Breast epithelium (tissue), 4 donors: ENCODE data around the gene NELL1. TPM values are rescaled to one million over a fixed set of nuclear protein-coding genes. Genes with fewer than 3 reads are reported as not detected.

ENCODE experiments used
- DNase-seq, 2 donors: peaks; one replicate each; pipeline ENCODE4 v3.0.0-alpha.2; 2019; ENCODE audit warnings: low spot score in 2 of 2
- H3K27ac ChIP-seq, 2 donors: fragments of 200-600 bp; sonication (generic) in 1 of 2; one replicate each; pipeline ENCODE4 v1.5.1; 2016 to 2019; ENCODE audit warnings: mild to moderate bottlenecking in 1 of 2
- H3K27me3 ChIP-seq, 2 donors: fragments of 200-600 bp; sonication (generic) in 1 of 2; one replicate each; pipeline versions ENCODE4 v1.5.1 to v1.6.0; 2017 to 2019; ENCODE audit warnings: control low read depth in 1 of 2, mild to moderate bottlenecking in 1 of 2
- H3K36me3 ChIP-seq: fragments of 200-600 bp; one replicate; pipeline ENCODE4 v1.5.1; 2019
- H3K4me1 ChIP-seq, 2 donors: fragments of 200-600 bp; sonication (generic); one replicate each; pipeline ENCODE4 v1.5.1; 2016 to 2019; ENCODE audit warnings: control low read depth in 1 of 2
- H3K4me3 ChIP-seq, 3 donors: fragments of 200-600 bp; sonication (generic); 1 replicate in 2 of 3; 2 replicates in 1 of 3; pipeline ENCODE4 v1.5.1; 2016 to 2019; ENCODE audit warnings: mild to moderate bottlenecking in 3 of 3, moderate library complexity in 2 of 3
- H3K9me3 ChIP-seq, 2 donors: fragments of 200-600 bp; sonication (generic) in 1 of 2; one replicate each; pipeline ENCODE4 v1.5.1; 2016 to 2019; ENCODE audit warnings: control low read depth in 1 of 2
- POLR2A ChIP-seq: fragments of 450-650 bp; IDR thresholded peaks from one replicate; pipeline ENCODE4 v1.6.1; 2016; ENCODE audit warnings: antibody characterized with exemption, mild to moderate bottlenecking, moderate library complexity
- POLR2AphosphoS5 ChIP-seq, 3 donors: sonication (generic); formaldehyde crosslinking; IDR thresholded peaks; one replicate each; pipeline ENCODE4 v1.6.1; 2017; ENCODE audit warnings: antibody characterized with exemption in 3 of 3
- intact Hi-C: fragments of 100-400 bp; cut with DNase I; formaldehyde crosslinking; loops from one replicate; pipeline ENCODE4 v1.15.1; 2023; ENCODE audit warnings: low total_unique reads
- total RNA-seq, 3 donors: library from RNA; depleted of rRNA; stranded (reverse); fragments of >200 nt; gene quantifications; one replicate each; pipeline ENCODE4 v1.1.0, GENCODE V29; 2016
- TF ChIP-seq, protein P1 (sequence below), 3 donors: fragments of 450-650 bp; IDR thresholded peaks; one replicate each; pipeline ENCODE4 v1.5.1; 2016 to 2017; ENCODE audit warnings: antibody characterized with exemption in 3 of 3, mild to moderate bottlenecking in 3 of 3, moderate library complexity in 3 of 3

NELL1 gene
- total RNA-seq, 3 donors from 2014 or later = 0.15 TPM; not detected in 2

DNA sequence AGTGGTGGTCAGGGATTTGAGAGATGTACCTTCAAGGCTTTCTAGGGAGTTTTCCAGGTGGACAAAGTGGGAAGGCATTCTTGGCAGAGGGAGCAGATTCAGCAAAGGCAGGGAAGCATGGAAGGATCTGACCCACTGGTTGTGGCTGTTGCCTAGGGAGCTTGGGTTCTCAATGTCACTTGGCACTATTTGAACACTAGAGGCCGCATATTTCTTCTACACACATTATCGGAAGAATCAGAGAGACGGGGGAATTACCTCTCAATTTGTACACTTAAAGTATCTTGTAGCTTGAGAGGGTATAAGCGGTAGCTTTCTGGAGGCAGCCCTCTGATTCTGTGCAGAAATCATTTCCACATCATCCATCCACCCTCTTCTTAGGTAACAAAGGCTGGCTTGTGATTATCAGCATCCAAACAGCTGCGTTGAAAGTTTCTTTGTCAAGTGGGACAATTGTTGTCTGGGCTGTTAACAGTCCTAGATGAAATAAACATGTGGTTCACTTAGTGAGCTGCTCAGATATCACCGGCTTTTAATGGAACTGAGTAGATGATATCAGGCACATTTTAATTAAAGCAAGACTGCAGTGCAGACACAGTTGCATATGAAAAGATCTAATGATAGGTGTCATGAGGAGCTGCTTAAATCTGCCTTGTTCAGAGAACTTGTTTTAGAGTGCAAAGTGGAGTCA is 2.6 kb downstream of the NELL1 start:
- no peak overlapping the region for H3K4me3 ChIP-seq
- peaks cover 3 to 64% of the 10 kb centered on the region in 2 donors for H3K27me3 ChIP-seq
- H3K9me3 ChIP-seq = peaks cover 0 to under 1% of the 10 kb centered on the region in 2 donors
- no peak overlapping the region for H3K27ac ChIP-seq
- intact Hi-C loops = no loop called here
- no peak for DNase-seq
- TF ChIP-seq, protein P1, sequence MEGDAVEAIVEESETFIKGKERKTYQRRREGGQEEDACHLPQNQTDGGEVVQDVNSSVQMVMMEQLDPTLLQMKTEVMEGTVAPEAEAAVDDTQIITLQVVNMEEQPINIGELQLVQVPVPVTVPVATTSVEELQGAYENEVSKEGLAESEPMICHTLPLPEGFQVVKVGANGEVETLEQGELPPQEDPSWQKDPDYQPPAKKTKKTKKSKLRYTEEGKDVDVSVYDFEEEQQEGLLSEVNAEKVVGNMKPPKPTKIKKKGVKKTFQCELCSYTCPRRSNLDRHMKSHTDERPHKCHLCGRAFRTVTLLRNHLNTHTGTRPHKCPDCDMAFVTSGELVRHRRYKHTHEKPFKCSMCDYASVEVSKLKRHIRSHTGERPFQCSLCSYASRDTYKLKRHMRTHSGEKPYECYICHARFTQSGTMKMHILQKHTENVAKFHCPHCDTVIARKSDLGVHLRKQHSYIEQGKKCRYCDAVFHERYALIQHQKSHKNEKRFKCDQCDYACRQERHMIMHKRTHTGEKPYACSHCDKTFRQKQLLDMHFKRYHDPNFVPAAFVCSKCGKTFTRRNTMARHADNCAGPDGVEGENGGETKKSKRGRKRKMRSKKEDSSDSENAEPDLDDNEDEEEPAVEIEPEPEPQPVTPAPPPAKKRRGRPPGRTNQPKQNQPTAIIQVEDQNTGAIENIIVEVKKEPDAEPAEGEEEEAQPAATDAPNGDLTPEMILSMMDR (IDR thresholded peaks at IDR 0.05) = no peak
- TF ChIP-seq POLR2AphosphoS5 (IDR thresholded peaks at IDR 0.05) (no peak), POLR2A (no peak)
- H3K36me3 ChIP-seq = no peaks in the 10 kb centered on the region
- H3K4me1 ChIP-seq = no peaks in the 10 kb centered on the region

GRCh38 chr11:20672575-20672974 is 3.2 kb downstream of the NELL1 start:
- H3K36me3 ChIP-seq = no peaks in the 10 kb centered on the region
- DNase-seq = no peak
- TF ChIP-seq POLR2A = no peak
- no peak for TF ChIP-seq POLR2AphosphoS5 (IDR thresholded peaks at IDR 0.05)
- TF ChIP-seq, protein P1 (IDR thresholded peaks at IDR 0.05) = no peak
- H3K27ac ChIP-seq = no peak overlapping the region
- intact Hi-C loops = no loop called here
- no peaks in the 10 kb centered on the region for H3K9me3 ChIP-seq
- peaks cover 3 to 62% of the 10 kb centered on the region in 2 donors for H3K27me3 ChIP-seq
- H3K4me1 ChIP-seq = no peaks in the 10 kb centered on the region
- no peak overlapping the region for H3K4me3 ChIP-seq

DNA sequence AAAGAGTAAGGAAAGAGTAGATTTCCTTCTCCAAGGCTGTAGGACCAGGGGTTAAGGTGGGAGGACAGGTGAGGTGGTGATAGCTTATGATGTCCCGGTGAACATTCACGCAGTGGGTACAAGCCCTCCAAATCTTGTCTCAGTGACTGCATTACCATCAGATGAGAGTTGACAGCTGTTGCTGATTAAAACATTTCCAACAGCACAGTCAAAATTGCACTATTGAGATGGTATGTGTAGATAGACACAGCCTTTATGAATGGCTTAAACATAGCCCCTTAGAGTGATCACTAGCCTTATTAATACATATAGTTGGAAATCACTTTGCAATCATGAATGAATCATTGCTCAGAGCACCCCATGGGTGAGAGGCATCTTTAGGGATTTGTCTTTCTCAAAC is 7.3 kb downstream of the NELL1 start:
- intact Hi-C loops = no loop called here
- no peaks in the 10 kb centered on the region for H3K36me3 ChIP-seq
- H3K4me3 ChIP-seq = no peak overlapping the region
- no peak for DNase-seq
- TF ChIP-seq, protein P1 (IDR thresholded peaks at IDR 0.05) = no peak
- TF ChIP-seq POLR2AphosphoS5 (IDR thresholded peaks at IDR 0.05) = no peak
- TF ChIP-seq POLR2A = no peak
- no peak overlapping the region for H3K27ac ChIP-seq
- H3K9me3 ChIP-seq = no peaks in the 10 kb centered on the region
- no peaks in the 10 kb centered on the region for H3K4me1 ChIP-seq
- H3K27me3 ChIP-seq = peaks cover 3 to 24% of the 10 kb centered on the region in 2 donors

GRCh38 chr11:20688761-20689160 is 19.4 kb downstream of the NELL1 start:
- no peak overlapping the region for H3K4me3 ChIP-seq
- no peak for DNase-seq
- no peak overlapping the region for H3K27ac ChIP-seq
- H3K36me3 ChIP-seq = no peaks in the 10 kb centered on the region
- no peaks in the 10 kb centered on the region for H3K27me3 ChIP-seq
- H3K4me1 ChIP-seq = no peaks in the 10 kb centered on the region
- no peaks in the 10 kb centered on the region for H3K9me3 ChIP-seq
- intact Hi-C loops = no loop called here
- TF ChIP-seq, protein P1 (IDR thresholded peaks at IDR 0.05) = no peak
- TF ChIP-seq POLR2AphosphoS5 (IDR thresholded peaks at IDR 0.05) = no peak
- TF ChIP-seq POLR2A = no peak

- intact Hi-C loops = no loop called here
- Histone ChIP-seq H3K27me3 (no peaks in the 10 kb centered on the region), H3K4me1 (no peaks in the 10 kb centered on the region), H3K36me3 (no peaks in the 10 kb centered on the region), H3K27ac (no peak overlapping the region), H3K4me3 (no peak overlapping the region), H3K9me3 (peaks cover 0 to 22% of the 10 kb centered on the region in 2 donors)
- DNase-seq = no peak
- TF ChIP-seq POLR2A (no peak), POLR2AphosphoS5 (IDR thresholded peaks at IDR 0.05) (no peak)
- TF ChIP-seq, protein P1 (IDR thresholded peaks at IDR 0.05) = no peak
Observed at GRCh38 chr11:20707876-20708275, 38.5 kb downstream of the NELL1 start.
